GM18867 (cell line): Measurements from ENCODE around the gene DDIT4.
A peak's percentile ranks its signal among the peaks of the same experiment; 100 is the strongest.
"Not testable (repeated sequence)": the region's sequence is repeated elsewhere in the genome, so short reads cannot be mapped to it uniquely, and the experiment has no call there.

Experiments
- ATAC-seq: cut with Tn5 transposase; IDR thresholded peaks from one replicate; pipeline ENCODE4 v1.9.1; 2021; ENCODE audit warnings: mild to moderate bottlenecking, moderate library complexity; ENCODE audit not compliant: unreplicated experiment

DDIT4 gene

DNA sequence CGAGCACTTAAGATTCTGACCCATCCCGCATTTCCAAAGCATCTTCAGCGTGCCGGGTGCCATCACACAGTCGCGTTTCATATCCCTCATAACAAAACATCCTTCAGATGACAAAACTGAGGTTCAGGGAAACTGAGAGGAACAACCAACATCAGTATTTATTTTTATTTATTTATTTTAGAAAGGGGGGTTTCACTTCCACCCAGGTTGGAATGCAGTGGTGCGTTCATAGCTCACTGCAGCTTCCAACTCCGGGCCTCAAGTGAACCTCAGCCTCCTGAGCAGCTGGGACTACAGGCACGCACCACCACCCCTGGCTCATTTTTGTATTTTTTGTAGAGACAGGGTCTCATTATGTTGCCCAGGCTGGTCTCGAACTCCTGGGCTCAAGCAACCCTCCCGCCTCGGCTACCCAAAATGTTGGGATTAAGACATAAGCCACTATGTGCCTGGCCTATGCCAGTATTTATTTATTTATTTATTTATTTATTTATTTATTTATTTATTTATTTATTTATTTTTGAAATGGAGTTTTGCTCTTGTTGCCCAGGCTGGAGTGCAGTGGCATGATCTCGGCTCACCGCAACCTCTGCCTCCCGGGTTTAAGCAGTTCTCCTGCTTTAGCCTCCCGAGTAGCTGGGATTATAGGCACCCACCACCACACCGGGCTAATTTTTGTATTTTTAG lies 24.4 kb upstream of the DDIT4 start:
- not testable (repeated sequence) for ATAC-seq

DNA sequence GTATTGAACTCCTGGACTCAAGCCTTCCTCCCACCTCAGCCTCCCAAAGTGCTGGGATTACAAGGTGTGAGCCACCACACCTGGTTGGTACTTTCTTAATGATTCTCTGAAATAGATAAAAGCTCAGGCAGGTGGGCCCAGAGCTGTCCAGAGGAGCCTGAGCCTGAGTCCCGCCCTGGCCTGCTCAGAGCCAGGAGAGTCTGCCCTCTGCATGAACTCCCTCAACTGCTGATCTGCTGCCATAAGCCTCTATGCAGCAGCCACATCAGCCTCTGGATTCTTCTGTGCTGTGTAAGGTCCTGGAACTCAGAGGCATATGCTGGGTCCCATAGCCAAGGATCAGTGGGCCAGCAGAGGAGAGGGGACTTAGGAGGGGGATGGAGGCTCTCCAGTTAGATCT lies 23.1 kb upstream of the DDIT4 start:
- ATAC-seq, result no peak

DNA sequence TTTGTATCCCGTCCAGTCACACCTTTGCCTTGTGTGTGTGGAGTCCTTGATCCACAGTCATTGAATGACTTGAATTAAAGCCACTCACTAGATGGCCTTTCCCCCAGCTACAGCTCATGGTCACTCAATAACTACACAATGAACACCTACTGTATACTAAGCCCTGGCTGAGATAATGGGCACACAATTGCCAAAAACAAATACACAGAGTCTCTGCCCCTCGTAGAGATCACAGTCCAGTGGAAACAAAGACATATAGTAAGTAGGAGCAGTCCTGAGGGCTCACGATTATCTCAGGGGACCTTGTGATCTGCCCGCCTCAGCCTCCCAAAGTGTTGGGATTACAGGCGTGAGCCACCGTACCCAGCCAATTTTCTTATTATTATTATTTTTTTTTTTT lies 22.1 kb upstream of the DDIT4 start:
- ATAC-seq, result no peak

- ATAC-seq, result no peak
Measured at GRCh38 chr10:72252972-72253371, 20.8 kb upstream of the DDIT4 start.

GRCh38 chr10:72253578-72253977 lies 20.1 kb upstream of the DDIT4 start:
- ATAC-seq, result no peak

DNA sequence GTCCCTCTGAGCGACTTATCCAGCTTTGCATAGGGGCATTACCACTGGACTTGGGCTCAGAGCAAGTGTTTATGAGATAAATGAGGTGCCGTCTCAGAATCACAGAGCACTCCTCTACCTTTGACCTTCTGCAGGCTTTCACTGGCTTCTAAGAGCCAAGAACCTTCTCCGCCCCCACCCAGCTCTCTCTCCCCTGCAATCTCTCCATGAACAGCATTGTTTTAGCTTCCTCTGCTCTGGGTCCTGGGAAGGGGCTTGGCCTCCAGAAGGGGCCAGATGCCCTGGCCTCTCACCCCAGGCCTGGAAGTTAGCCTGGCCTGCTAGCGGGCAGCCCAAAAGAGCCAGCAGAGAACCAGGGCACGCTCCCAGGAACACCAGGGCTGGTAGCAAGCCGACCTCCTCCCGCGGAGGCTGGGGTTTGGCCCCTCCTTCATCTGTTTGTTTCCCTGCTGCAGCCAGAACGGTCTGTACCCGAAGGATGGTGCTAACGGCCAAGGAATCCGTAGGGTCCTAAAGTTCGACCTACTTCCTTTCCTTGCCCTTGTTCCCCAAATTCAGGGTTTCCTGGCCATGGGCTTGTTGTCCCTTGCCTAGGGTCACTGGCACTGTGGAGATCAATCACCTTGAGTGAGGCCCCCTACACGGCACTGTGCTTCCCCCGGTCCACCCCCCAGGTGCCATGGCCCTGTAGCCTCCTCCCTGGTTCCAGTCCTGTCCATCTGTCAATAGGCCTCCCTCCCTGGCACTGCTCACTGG lies 18.7 kb upstream of the DDIT4 start:
- ATAC-seq, result no peak

GRCh38 chr10:72255977-72256729 lies 17.6 kb upstream of the DDIT4 start:
- no peak for ATAC-seq

- no peak for ATAC-seq
Measured at GRCh38 chr10:72257051-72257892, 16.5 kb upstream of the DDIT4 start.

DNA sequence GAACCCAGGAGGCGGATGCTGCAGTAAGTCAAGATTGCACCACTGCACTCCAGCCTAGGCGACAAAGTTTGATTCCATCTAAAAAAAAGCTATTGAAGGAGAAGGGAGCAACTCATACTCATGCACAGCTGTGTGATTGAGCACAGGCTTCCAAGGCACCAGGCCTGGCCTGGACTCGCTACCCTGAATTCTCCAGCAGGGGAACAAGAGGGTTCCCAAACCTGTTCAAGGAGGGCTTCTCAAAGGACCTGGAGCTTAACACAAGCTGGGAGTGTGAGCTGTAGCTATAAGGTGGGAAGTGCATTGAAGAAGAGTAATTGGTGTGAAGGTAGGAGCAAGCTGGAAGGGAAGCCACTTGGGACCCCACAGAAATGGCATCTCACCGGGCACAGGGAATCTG lies 15.1 kb upstream of the DDIT4 start:
- ATAC-seq, result no peak

DNA sequence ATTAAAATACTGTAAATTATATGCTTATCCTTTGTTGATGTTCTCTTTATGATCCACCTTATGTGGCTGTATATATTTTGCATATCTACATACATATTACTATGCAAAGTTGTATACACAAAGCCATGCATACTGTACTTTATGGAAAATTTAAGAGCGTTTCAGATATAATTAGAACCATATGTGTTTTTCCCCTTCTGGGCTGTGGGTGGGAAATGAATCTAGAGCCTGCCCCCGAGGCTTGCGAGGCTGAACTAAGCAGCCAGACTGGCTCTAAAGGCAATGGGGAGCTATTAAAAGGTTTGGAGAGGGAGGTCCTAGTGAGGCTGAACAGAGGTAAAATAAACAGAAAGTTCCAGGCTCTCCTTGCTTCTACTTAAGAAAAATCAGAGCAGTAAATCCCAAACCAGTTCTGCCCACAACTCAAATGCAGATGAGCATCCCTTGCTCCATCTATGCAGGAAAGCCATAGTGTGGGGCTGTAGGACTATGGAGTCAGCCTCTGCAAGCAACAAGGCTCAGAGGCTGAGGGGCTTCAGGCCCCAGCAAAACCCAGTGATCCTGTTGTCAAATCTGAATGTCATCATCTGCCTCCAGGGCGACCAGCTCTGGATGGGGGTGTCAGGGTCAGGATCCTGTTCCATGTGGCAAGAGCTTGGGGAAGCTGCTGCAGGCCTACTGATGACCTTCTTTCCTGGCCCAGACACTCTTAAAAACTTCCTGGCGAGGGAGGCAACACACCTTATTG lies 14.1 kb upstream of the DDIT4 start:
- ATAC-seq, result no peak

DNA sequence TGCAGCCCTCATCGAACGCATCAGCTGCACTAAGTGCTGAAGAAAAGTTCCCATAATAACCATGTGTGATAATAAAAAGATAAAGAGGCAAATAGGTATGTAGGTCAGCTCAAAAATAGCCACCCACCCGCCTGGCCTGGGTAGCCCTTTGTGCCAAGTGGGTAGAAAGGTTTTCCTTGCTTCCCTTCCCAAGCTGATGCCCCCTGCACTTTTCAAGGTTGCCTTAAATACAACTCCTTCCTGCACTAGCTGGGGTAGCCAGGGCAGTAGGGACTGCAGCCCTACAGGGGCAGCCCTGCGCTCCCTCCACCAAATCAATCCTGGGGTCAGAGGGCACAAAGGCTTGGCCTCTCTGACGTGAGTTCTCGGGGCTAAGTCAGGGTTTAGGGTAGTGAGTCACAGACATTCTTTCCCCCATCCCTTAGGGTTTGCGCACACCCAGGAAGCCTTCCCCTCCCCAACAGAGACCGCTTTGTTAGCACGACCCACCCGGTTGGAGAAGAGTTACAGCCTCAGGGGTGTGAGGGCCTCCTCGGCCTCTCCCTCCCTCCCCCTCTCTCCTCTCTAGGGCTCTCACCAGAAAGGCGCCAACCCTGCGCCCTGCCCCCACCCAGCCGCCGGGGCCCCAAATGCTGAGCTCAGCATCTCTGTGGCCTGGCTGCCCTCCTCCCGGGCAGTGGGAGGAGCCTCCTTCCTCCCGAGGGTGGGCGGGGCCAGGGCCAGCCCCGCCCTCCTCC lies 13.3 kb upstream of the DDIT4 start:
- peak; percentile 70 for ATAC-seq

- ATAC-seq, result peak; percentile 44
Measured at GRCh38 chr10:72260976-72261783, 12.5 kb upstream of the DDIT4 start.

DNA sequence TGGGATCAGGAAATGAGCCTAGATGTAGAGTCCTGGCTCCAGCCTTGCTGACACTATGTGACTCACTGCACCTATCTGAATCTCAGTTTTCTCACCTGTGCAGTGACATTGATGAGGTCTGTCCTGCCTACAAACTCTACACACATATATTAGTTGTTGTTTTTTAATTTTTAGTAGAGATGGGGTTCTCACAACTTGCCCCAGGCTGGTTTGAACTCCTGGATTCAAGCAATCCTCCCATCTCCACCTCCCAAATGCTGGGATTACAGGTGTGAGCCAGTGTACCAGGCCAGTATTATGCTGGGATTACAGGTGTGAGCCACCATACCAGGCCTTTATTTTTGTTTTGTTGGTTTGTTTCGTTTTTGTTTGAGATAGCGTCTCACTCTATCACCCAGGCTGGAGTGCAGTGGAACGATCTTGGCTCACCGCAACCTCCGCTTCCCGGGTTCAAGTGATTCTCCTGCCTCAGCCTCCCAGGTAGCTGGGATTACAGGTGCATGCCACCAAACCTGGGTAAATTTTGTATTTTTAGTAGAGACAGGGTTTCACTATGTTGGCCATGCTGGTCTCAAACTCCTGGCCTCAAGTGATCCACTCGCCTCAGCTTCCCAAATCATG lies 11.8 kb upstream of the DDIT4 start:
- peak; percentile 20 for ATAC-seq

- ATAC-seq, result no peak
Measured at GRCh38 chr10:72263613-72264241, 10.0 kb upstream of the DDIT4 start.

- no peak for ATAC-seq
Measured at GRCh38 chr10:72264536-72264935, 9.2 kb upstream of the DDIT4 start.

DNA sequence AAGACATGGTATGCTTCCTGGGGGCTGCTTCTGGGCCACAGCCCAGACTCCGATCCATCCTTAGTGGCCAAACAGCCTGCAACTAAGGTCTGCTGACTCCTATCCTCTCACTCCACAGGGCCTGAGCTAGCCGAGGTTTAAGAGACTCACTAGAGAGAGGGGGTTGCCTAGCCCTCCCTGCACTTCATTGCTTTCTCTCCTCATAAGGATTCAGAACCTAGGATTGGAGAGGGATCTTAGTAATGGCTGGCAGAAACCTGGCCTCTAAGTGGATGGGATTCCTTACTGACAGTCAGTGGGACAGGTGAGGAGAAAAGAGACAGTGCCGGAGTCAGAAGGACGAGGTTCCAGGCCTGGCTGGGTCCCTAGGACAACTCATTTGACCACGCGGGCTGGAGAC lies 8.2 kb upstream of the DDIT4 start:
- ATAC-seq, result no peak

DNA sequence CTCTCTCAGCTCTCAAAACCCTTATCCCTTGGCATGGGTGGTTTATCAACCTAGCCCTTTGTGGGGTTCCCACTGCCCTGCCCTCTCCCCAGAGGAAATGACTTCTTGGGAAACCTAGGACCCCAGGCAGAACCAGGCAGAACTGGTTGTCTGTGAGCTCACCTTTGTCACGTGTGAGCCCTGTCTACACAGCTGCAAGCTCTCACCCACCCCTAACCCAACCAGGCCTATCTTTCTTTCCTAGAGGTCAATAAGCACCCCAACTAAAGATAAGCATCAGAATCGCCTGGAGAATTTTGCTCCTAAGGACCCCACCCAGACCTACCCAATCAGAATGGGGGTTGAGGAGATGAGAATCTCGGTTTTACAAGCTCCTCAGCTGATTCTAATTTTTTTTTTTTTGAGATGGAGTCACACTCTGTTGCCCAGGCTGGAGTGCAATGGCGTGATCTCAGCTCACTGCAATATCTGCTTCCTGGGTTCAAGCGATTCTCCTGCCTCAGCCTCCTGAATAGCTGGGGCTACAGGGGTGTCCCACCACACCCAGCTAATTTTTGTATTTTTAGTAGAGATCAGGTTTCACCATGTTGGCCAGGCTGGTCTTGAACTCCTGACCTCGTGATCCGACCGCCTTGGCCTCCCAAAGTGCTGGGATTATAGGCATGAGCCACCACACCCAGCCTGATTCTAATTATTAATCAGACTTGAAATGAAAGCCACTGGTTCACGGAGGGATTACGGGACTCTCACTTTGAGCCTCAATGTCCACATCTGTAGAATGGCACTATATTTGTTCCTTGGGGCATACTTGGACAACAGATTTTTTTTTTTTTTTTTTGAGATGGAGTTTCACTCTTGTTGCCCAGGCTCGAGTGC lies 7.5 kb upstream of the DDIT4 start:
- no peak for ATAC-seq
